Endothelial cell of umbilical vein (primary cell): ENCODE data around the gene MAP3K1. TPM values are rescaled to one million over a fixed set of nuclear protein-coding genes. Genes with fewer than 3 reads are reported as not detected.

Experiments used
- BruUV-seq: library from RNA; stranded (reverse); fragments of 400-500 nt; replicated peaks from 2 replicates; lab custom pipeline; 2021; lab: Mats Ljungman, UMichigan
- CTCF ChIA-PET: fragments of 300-600, 350-600 bp; sonication (Branson Sonifier 250); formaldehyde crosslinking; loops from one replicate; lab custom pipeline; 2021; ENCODE audit warnings: antibody characterized with exemption, inconsistent platforms; lab: Charles Lee
- POLR2A ChIA-PET: fragments of 300-600, 350-600 bp; sonication (Branson Sonifier 250); formaldehyde crosslinking; loops from one replicate; lab custom pipeline; 2021; ENCODE audit warnings: antibody characterized with exemption, inconsistent platforms; lab: Charles Lee
- DNase-seq: peaks from one replicate; pipeline ENCODE4 v3.0.0-alpha.2; 2011; ENCODE audit warnings: low read depth, low spot score
- FAIRE-seq: peaks from 2 replicates; lab custom pipeline; 2011; peaks lifted over from hg19 to GRCh38; lab: Jason Lieb, UNC
- H2AFZ ChIP-seq: 2 replicates; pipeline ENCODE4 v1.6.0; 2012; ENCODE audit warnings: low read depth, low read length, control low read depth, inconsistent platforms
- H3K27ac ChIP-seq: 2 replicates; pipeline ENCODE4 v1.5.1; 2011; ENCODE audit warnings: low read depth, mild to moderate bottlenecking, control low read depth, low read length, moderate library complexity; ENCODE audit not compliant: insufficient read depth
- H3K27me3 ChIP-seq, 2 experiments: 2 replicates each; pipeline versions ENCODE4 v1.6.0 to v1.6.1; 2011; ENCODE audit warnings: low read length in 2 of 2, mixed read lengths in 1 of 2; ENCODE audit not compliant: control insufficient read depth in 2 of 2, insufficient read depth in 2 of 2
- H3K36me3 ChIP-seq, 2 experiments: 2 replicates in 1 of 2; 3 replicates in 1 of 2; pipeline ENCODE4 v1.5.1; 2011; ENCODE audit warnings: low read length in 2 of 2, mild to moderate bottlenecking in 1 of 2, moderate library complexity in 1 of 2; ENCODE audit not compliant: control insufficient read depth in 2 of 2, insufficient read depth in 2 of 2; ENCODE audit errors: extremely low read depth in 1 of 2
- H3K4me1 ChIP-seq: 3 replicates; pipeline ENCODE4 v1.5.1; 2011; ENCODE audit warnings: mild to moderate bottlenecking, low read length; ENCODE audit not compliant: control insufficient read depth, insufficient read depth; ENCODE audit errors: extremely low read depth
- H3K4me2 ChIP-seq: 2 replicates; pipeline ENCODE4 v1.6.1; 2011; ENCODE audit warnings: low read length, control low read depth, mixed read lengths; ENCODE audit not compliant: insufficient read depth
- H3K4me3 ChIP-seq, 3 experiments: fragments of 200-600 bp in 1 of 3; sonication (generic), shearing (Covaris generic) in 1 of 3; replicated peaks in 1 of 3; 2 replicates each; pipeline ENCODE4 v1.5.1; 2011 to 2016; ENCODE audit warnings: control low read depth in 3 of 3, low read length in 3 of 3, mild to moderate bottlenecking in 2 of 3, inconsistent platforms in 1 of 3, low read depth in 1 of 3, moderate library complexity in 1 of 3; ENCODE audit not compliant: insufficient read depth in 1 of 3
- H3K79me2 ChIP-seq: 2 replicates; pipeline ENCODE4 v1.6.0; 2012; ENCODE audit warnings: low read length, inconsistent platforms; ENCODE audit not compliant: control insufficient read depth, insufficient read depth
- H3K9ac ChIP-seq: replicated peaks from 2 replicates; pipeline ENCODE3; 2011; ENCODE audit warnings: low read length, control low read depth; ENCODE audit not compliant: insufficient read depth; ENCODE audit errors: extremely low read depth
- H3K9me1 ChIP-seq: replicated peaks from 3 replicates; pipeline ENCODE4 v1.6.0; 2011; ENCODE audit warnings: mild to moderate bottlenecking, low read length; ENCODE audit not compliant: control insufficient read depth, insufficient read depth; ENCODE audit errors: extremely low read depth
- H3K9me3 ChIP-seq: replicated peaks from 2 replicates; pipeline ENCODE4 v1.5.1; 2012; ENCODE audit warnings: low read length, inconsistent platforms; ENCODE audit not compliant: control insufficient read depth, insufficient read depth
- H4K20me1 ChIP-seq: replicated peaks from 2 replicates; pipeline ENCODE3; 2011; ENCODE audit warnings: mild to moderate bottlenecking, low read length; ENCODE audit not compliant: control insufficient read depth, insufficient read depth; ENCODE audit errors: extremely low read depth
- EZH2 ChIP-seq: IDR thresholded peaks from 2 replicates; pipeline ENCODE4 v1.6.1; 2012; ENCODE audit warnings: borderline replicate concordance, low read depth, mild to moderate bottlenecking, moderate library complexity, low read length, inconsistent platforms; ENCODE audit not compliant: severe bottlenecking
- FOS ChIP-seq: IDR thresholded peaks from 2 replicates; pipeline ENCODE4 v1.6.1; 2011; ENCODE audit warnings: mild to moderate bottlenecking, low read length, moderate library complexity, borderline replicate concordance; ENCODE audit not compliant: insufficient read depth
- GATA2 ChIP-seq: IDR thresholded peaks from 2 replicates; pipeline ENCODE4 v1.7.0; 2011; ENCODE audit warnings: low read depth, mild to moderate bottlenecking, moderate library complexity, mixed read lengths, low read length; ENCODE audit not compliant: insufficient read length, insufficient read depth
- JUN ChIP-seq: IDR thresholded peaks from 2 replicates; pipeline ENCODE4 v1.6.1; 2011; ENCODE audit warnings: borderline replicate concordance, low read depth; ENCODE audit not compliant: insufficient read length, insufficient read depth
- MYC ChIP-seq: IDR thresholded peaks from one replicate; pipeline ENCODE4 v1.6.1; 2011; ENCODE audit warnings: mild to moderate bottlenecking, low read depth, low read length
- POLR2A ChIP-seq: IDR thresholded peaks from 2 replicates; pipeline ENCODE4 v1.6.1; 2012; ENCODE audit warnings: low read depth, mild to moderate bottlenecking, control low read depth, low read length
- POLR2AphosphoS5 ChIP-seq: IDR thresholded peaks from 2 replicates; pipeline ENCODE4 v1.6.1; 2012; ENCODE audit warnings: low read depth, mild to moderate bottlenecking, control low read depth, low read length, moderate library complexity; ENCODE audit not compliant: insufficient read depth
- dilution Hi-C: fragments of 300-500 bp; cut with MboI; formaldehyde crosslinking; loops from one replicate; pipeline ENCODE4 v1.15.0; 2019; ENCODE audit warnings: low sequenced_read_pairs; ENCODE audit not compliant: extremely low pct_ligation_motif_present
- intact Hi-C: fragments of 100-400 bp; cut with micrococcal nuclease; formaldehyde crosslinking; loops from one replicate; pipeline ENCODE4 v1.10.0; 2022
- polyA plus RNA-seq, 4 experiments: library from polyadenylated mRNA; depleted of rRNA in 3 of 4; stranded (reverse) in 3 of 4; unstranded in 1 of 4; fragments of >200 nt; gene quantifications; 2 replicates each; pipeline versions ENCODE4 v1.2.1 to v1.2.3, GENCODE V29; 2011 to 2012; ENCODE audit warnings: missing spikeins in 1 of 4
- total RNA-seq: library from RNA; stranded (reverse); gene quantifications from 2 replicates; pipeline ENCODE4 v1.2.3, GENCODE V29; 2021
- TF ChIP-seq, protein P1 (sequence below), 2 donors: IDR thresholded peaks; 1 replicate in 1 of 2; 2 replicates in 1 of 2; pipeline ENCODE4 v1.5.1; 2011; ENCODE audit warnings: low read length in 2 of 2, mild to moderate bottlenecking in 2 of 2, moderate library complexity in 2 of 2, control low read depth in 1 of 2, inconsistent platforms in 1 of 2, low read depth in 1 of 2; ENCODE audit not compliant: insufficient read depth in 1 of 2; ENCODE audit errors: extremely low read depth in 1 of 2
- TF ChIP-seq, protein P2 (sequence below): IDR thresholded peaks from 2 replicates; pipeline ENCODE4 v1.6.1; 2011; ENCODE audit not compliant: insufficient read depth, insufficient read length

MAP3K1 gene
- total and polyA plus RNA-seq, 2 donors (not counting 3 experiments of a cell fraction or from before 2014, with no cell fraction given): 5.7 to 14.4 TPM

DNA sequence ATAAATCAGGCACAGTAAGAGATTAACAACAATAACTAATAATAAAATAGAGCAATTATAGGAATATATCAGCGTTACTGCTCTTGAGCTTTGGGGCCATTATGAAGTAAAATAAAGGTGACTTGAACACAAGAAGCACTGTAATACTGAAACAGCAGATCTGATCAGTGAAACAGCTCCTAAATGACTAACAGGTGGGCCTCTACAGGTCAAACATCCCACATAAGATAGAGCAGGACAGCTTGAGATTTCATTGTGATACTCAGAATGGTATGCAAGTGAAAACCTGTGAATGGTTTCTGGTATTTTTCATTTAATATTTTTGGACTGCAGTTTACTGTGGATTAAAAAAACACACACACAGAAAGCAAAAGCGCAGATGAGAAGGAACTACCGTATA lies 24.0 kb upstream of the MAP3K1 start:
- CTCF ChIA-PET: interaction anchor here (1.1 kb wide), 1 partner anchor 47 kb away, joined by 3 read pairs; no protein-coding TSS in a partner anchor
- no peak for FAIRE-seq
- dilution Hi-C loops: no loop called here

More for the DNA sequence above, 24.0 kb upstream of the MAP3K1 start:
- Histone ChIP-seq H3K9ac (no peak overlapping the region), H3K27me3 (peaks cover 0 to 2% of the 10 kb centered on the region in 2 experiments), H3K9me3 (no peaks in the 10 kb centered on the region), H3K36me3 (no peaks in the 10 kb centered on the region), H3K4me3 (no peak overlapping the region), H3K27ac (no peak overlapping the region), H3K79me2 (no peaks in the 10 kb centered on the region), H2AFZ (no peak overlapping the region), H3K4me2 (no peak overlapping the region), H3K9me1 (no peaks in the 10 kb centered on the region), H3K4me1 (no peaks in the 10 kb centered on the region), H4K20me1 (no peaks in the 10 kb centered on the region)
- no TSS peak for BruUV-seq
- intact Hi-C loops: no loop called here
- POLR2A ChIA-PET: no interaction called here
- DNase-seq: no peak
- TF ChIP-seq POLR2A (no peak), POLR2AphosphoS5 (no peak), EZH2 (no peak), GATA2 (no peak), FOS (no peak), JUN (no peak), MYC (no peak)
- TF ChIP-seq, protein P1, sequence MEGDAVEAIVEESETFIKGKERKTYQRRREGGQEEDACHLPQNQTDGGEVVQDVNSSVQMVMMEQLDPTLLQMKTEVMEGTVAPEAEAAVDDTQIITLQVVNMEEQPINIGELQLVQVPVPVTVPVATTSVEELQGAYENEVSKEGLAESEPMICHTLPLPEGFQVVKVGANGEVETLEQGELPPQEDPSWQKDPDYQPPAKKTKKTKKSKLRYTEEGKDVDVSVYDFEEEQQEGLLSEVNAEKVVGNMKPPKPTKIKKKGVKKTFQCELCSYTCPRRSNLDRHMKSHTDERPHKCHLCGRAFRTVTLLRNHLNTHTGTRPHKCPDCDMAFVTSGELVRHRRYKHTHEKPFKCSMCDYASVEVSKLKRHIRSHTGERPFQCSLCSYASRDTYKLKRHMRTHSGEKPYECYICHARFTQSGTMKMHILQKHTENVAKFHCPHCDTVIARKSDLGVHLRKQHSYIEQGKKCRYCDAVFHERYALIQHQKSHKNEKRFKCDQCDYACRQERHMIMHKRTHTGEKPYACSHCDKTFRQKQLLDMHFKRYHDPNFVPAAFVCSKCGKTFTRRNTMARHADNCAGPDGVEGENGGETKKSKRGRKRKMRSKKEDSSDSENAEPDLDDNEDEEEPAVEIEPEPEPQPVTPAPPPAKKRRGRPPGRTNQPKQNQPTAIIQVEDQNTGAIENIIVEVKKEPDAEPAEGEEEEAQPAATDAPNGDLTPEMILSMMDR (IDR thresholded peaks at IDR 0.05; ENCODE audit: extremely low read depth in 1 of 2, insufficient read depth in 1 of 2, low read depth in 1 of 2, low read length in 2 of 2): no peak
- TF ChIP-seq, protein P2, sequence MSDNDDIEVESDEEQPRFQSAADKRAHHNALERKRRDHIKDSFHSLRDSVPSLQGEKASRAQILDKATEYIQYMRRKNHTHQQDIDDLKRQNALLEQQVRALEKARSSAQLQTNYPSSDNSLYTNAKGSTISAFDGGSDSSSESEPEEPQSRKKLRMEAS: no peak
